ENCODE results near the gene MRPL14. TPM values are rescaled to one million over a fixed set of nuclear protein-coding genes. Genes with fewer than 3 reads are reported as not detected.

MRPL14 gene
- total RNA-seq, 2 donors from 2014 or later = 72.0 to 77.7 TPM

GRCh38 chr6:44120692-44121443, 6.4 kb downstream of the MRPL14 start:
- H3K9me3 ChIP-seq = no peaks in the 10 kb centered on the region
- intact Hi-C loops (cut with DNase I) = no loop called here
- DNase-seq = no peak
- no peaks in the 10 kb centered on the region for H3K27me3 ChIP-seq
- TF ChIP-seq CTCF (IDR thresholded peaks at IDR 0.05) = no peak
- peaks cover 30% of the 10 kb centered on the region for H3K4me1 ChIP-seq
- H3K27ac ChIP-seq = no peak overlapping the region
- H3K36me3 ChIP-seq = no peaks in the 10 kb centered on the region
- H3K9ac ChIP-seq (ENCODE audit: low read depth in 2 of 2, low read length in 2 of 2) = no peak overlapping the region
- H3K4me3 ChIP-seq = no peak overlapping the region

DNA sequence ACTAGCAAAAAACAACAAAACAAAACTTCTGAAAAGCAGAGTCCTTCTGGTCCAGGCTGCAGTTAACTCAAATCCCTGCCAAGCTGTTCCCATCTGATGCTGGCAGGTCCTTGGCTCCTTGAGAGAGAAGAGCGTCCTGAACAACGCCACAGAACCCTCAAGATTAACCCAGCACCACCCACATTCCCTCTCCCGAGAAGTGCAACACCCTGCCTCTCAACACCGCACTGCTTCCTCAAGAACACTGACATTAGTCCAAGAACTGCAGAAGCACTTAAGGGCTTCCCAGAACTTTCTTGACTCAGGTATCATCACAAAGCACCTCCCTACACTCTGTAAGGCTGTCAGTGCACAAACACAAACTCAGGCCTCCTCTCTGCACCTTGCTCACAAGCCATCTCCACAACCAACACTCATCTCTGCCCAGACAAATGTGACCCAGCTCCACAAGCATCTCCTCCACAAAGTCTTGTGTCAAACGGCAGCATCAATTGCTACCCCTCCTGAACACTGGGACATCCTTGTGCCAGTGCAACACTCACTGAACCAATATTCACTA, 7.5 kb downstream of the MRPL14 start:
- Histone ChIP-seq H3K4me1 (peaks cover 26% of the 10 kb centered on the region), H3K9me3 (no peaks in the 10 kb centered on the region), H3K36me3 (no peaks in the 10 kb centered on the region), H3K9ac (ENCODE audit: low read depth in 2 of 2, low read length in 2 of 2) (no peak overlapping the region), H3K27ac (no peak overlapping the region), H3K27me3 (no peaks in the 10 kb centered on the region), H3K4me3 (no peak overlapping the region)
- no peak for TF ChIP-seq CTCF (IDR thresholded peaks at IDR 0.05)
- no peak for DNase-seq
- intact Hi-C loops (cut with DNase I) = no loop called here

DNA sequence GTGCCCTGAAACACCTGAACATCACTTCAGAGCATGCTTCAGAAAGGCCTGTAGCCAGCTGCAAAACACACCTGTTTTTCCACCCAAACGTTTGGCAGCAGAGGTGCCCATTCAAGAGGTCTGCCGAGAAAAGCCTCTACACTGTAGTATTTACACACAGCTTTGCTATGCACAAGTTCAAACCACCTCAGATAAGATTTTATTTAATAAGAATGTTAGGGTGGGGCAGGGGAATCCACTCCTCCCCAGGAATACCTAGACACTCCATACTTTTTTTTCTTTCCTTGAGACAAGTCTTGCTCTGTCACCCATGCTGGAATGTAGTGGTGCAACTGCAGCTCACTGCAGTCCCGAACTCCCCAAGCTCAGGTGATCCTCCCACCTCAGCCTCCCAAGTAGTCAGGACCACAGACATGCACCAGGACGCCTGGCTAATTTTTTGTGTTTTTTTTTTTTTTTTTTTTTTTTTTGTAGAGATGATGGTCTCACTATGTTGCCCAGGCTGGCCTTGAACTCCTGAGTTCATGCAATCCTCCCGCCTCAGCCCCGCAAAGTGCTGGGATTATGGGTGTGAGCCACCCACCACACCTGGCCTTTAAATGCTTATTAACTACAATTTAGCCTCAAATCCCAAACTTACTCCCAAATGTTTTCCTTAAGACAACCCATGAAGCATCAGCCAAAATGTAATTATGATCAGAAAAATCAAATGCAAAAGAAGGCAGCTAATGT, 9.7 kb downstream of the MRPL14 start:
- no peak for TF ChIP-seq CTCF (IDR thresholded peaks at IDR 0.05)
- DNase-seq = no peak
- intact Hi-C loops (cut with DNase I) = no loop called here
- Histone ChIP-seq H3K27me3 (no peaks in the 10 kb centered on the region), H3K4me1 (peaks cover 13% of the 10 kb centered on the region), H3K36me3 (peaks cover 7% of the 10 kb centered on the region), H3K27ac (peak overlapping the region; percentile 21), H3K9me3 (no peaks in the 10 kb centered on the region), H3K9ac (ENCODE audit: low read depth in 2 of 2, low read length in 2 of 2) (peak overlapping the region in 1 of 2 donors; percentile 46), H3K4me3 (no peak overlapping the region)

- H3K27ac ChIP-seq = peak overlapping the region; percentile 21
- intact Hi-C loops (cut with DNase I) = no loop called here
- peak overlapping the region in 1 of 2 donors; percentile 46 for H3K9ac ChIP-seq (ENCODE audit: low read depth in 2 of 2, low read length in 2 of 2)
- H3K27me3 ChIP-seq = no peaks in the 10 kb centered on the region
- peaks cover 11% of the 10 kb centered on the region for H3K4me1 ChIP-seq
- peaks cover 7% of the 10 kb centered on the region for H3K36me3 ChIP-seq
- TF ChIP-seq CTCF (IDR thresholded peaks at IDR 0.05) = no peak
- no peaks in the 10 kb centered on the region for H3K9me3 ChIP-seq
- DNase-seq = no peak
- no peak overlapping the region for H3K4me3 ChIP-seq
Observed at GRCh38 chr6:44116641-44117382, 10.4 kb downstream of the MRPL14 start.

GRCh38 chr6:44115866-44116265, 11.4 kb downstream of the MRPL14 start:
- Histone ChIP-seq H3K27ac (peak overlapping the region; percentile 21), H3K9ac (ENCODE audit: low read depth in 2 of 2, low read length in 2 of 2) (no peak overlapping the region), H3K4me1 (peaks cover 11% of the 10 kb centered on the region), H3K36me3 (peaks cover 7% of the 10 kb centered on the region), H3K27me3 (no peaks in the 10 kb centered on the region), H3K4me3 (no peak overlapping the region), H3K9me3 (no peaks in the 10 kb centered on the region)
- TF ChIP-seq CTCF (IDR thresholded peaks at IDR 0.05) = no peak
- no peak for DNase-seq
- intact Hi-C loops (cut with DNase I) = no loop called here
